ENCODE measurements around the gene SCTR. TPM values are rescaled to one million over a fixed set of nuclear protein-coding genes. Genes with fewer than 3 reads are reported as not detected.

The SCTR gene
- total RNA-seq, 1 experiment from 2014 or later = not detected

GRCh38 chr2:119513832-119514231 lies 10.5 kb downstream of the SCTR start:
- intact Hi-C loops (cut with micrococcal nuclease) = no loop called here
- ATAC-seq = no peak
- no peaks in the 10 kb centered on the region for H3K9me3 ChIP-seq (ENCODE audit: low read length)

DNA sequence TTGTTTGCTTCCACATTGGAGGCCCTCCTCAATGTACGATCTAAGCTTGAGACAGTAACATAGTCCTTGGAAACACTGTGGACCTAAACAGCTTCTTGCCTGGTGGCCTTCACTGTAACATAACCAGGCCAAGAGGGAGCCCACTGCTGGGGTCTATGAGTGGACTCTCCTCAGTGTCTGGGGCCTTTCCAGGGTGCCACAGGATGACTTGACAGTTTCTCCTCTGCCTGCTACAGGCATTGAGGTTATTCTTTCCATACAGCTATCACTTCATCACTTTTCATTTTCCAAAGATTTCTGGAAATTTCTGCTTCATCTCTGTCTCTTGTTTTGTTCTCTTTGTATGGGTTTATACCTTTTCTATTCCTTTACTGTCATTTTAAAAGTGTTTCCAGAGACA lies 11.3 kb downstream of the SCTR start:
- intact Hi-C loops (cut with micrococcal nuclease) = no loop called here
- Histone ChIP-seq H3K36me3 (ENCODE audit: low read depth, low read length) (no peaks in the 10 kb centered on the region), H3K4me1 (ENCODE audit: insufficient read depth, low read length) (no peaks in the 10 kb centered on the region), H3K27me3 (ENCODE audit: low read length) (peaks cover 65% of the 10 kb centered on the region), H4K20me1 (ENCODE audit: low read length) (no peaks in the 10 kb centered on the region), H3K9me2 (replicated peaks; ENCODE audit: low read length) (no peaks in the 10 kb centered on the region), H3K4me2 (ENCODE audit: low read length) (no peak overlapping the region), H2AFZ (ENCODE audit: low read length) (no peak overlapping the region), H3K9me3 (ENCODE audit: low read length) (no peaks in the 10 kb centered on the region), H3K9ac (ENCODE audit: low read length) (no peak overlapping the region), H3F3A (ENCODE audit: low read length, unreplicated experiment) (no peaks in the 10 kb centered on the region), H3K79me2 (ENCODE audit: low read length) (no peaks in the 10 kb centered on the region), H3K4me3 (ENCODE audit: low read length) (no peak overlapping the region), H3K27ac (ENCODE audit: low read length) (no peak overlapping the region)
- DNase-seq (no peak), ATAC-seq (no peak)
- ChIA-PET CTCF (no interaction called here), POLR2A (ENCODE audit: unreplicated experiment) (no interaction called here)
- no TSS peak for BruUV-seq (replicated peaks)
- TF ChIP-seq EZH2phosphoT487 (IDR thresholded peaks at IDR 0.05; ENCODE audit: borderline replicate concordance, low read length) (no peak), EZH2 (IDR thresholded peaks at IDR 0.05; ENCODE audit: low read length, unreplicated experiment) (no peak)
- TF ChIP-seq, protein P1, sequence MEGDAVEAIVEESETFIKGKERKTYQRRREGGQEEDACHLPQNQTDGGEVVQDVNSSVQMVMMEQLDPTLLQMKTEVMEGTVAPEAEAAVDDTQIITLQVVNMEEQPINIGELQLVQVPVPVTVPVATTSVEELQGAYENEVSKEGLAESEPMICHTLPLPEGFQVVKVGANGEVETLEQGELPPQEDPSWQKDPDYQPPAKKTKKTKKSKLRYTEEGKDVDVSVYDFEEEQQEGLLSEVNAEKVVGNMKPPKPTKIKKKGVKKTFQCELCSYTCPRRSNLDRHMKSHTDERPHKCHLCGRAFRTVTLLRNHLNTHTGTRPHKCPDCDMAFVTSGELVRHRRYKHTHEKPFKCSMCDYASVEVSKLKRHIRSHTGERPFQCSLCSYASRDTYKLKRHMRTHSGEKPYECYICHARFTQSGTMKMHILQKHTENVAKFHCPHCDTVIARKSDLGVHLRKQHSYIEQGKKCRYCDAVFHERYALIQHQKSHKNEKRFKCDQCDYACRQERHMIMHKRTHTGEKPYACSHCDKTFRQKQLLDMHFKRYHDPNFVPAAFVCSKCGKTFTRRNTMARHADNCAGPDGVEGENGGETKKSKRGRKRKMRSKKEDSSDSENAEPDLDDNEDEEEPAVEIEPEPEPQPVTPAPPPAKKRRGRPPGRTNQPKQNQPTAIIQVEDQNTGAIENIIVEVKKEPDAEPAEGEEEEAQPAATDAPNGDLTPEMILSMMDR (conservative IDR thresholded peaks at IDR 0.05; ENCODE audit: low read depth, low read length) = no peak

More at GRCh38 chr2:119513832-119514231, 10.5 kb downstream of the SCTR start:
- H3F3A ChIP-seq (ENCODE audit: low read length, unreplicated experiment) = no peaks in the 10 kb centered on the region
- H3K4me3 ChIP-seq (ENCODE audit: low read length) = no peak overlapping the region
- POLR2A ChIA-PET (ENCODE audit: unreplicated experiment) = no interaction called here
- TF ChIP-seq, protein P1 (conservative IDR thresholded peaks at IDR 0.05; ENCODE audit: low read depth, low read length) = no peak
- TF ChIP-seq EZH2 (IDR thresholded peaks at IDR 0.05; ENCODE audit: low read length, unreplicated experiment) = no peak
- no peak for TF ChIP-seq EZH2phosphoT487 (IDR thresholded peaks at IDR 0.05; ENCODE audit: borderline replicate concordance, low read length)
- no peak overlapping the region for H3K27ac ChIP-seq (ENCODE audit: low read length)
- H3K4me1 ChIP-seq (ENCODE audit: insufficient read depth, low read length) = no peaks in the 10 kb centered on the region
- no peaks in the 10 kb centered on the region for H4K20me1 ChIP-seq (ENCODE audit: low read length)
- no peaks in the 10 kb centered on the region for H3K36me3 ChIP-seq (ENCODE audit: low read depth, low read length)
- H3K9ac ChIP-seq (ENCODE audit: low read length) = no peak overlapping the region
- BruUV-seq (replicated peaks) = no TSS peak
- CTCF ChIA-PET = no interaction called here
- no peak overlapping the region for H2AFZ ChIP-seq (ENCODE audit: low read length)
- H3K4me2 ChIP-seq (ENCODE audit: low read length) = no peak overlapping the region
- no peaks in the 10 kb centered on the region for H3K9me2 ChIP-seq (replicated peaks; ENCODE audit: low read length)
- H3K27me3 ChIP-seq (ENCODE audit: low read length) = peaks cover 63% of the 10 kb centered on the region
- no peak for DNase-seq
- H3K79me2 ChIP-seq (ENCODE audit: low read length) = no peaks in the 10 kb centered on the region

- ChIA-PET POLR2A (ENCODE audit: unreplicated experiment) (no interaction called here), CTCF (no interaction called here)
- Histone ChIP-seq H3K36me3 (ENCODE audit: low read depth, low read length) (no peaks in the 10 kb centered on the region), H3F3A (ENCODE audit: low read length, unreplicated experiment) (no peaks in the 10 kb centered on the region), H3K4me1 (ENCODE audit: insufficient read depth, low read length) (no peaks in the 10 kb centered on the region), H3K27me3 (ENCODE audit: low read length) (peaks cover 65% of the 10 kb centered on the region), H4K20me1 (ENCODE audit: low read length) (no peaks in the 10 kb centered on the region), H3K79me2 (ENCODE audit: low read length) (no peaks in the 10 kb centered on the region), H3K9me2 (replicated peaks; ENCODE audit: low read length) (no peaks in the 10 kb centered on the region), H3K9me3 (ENCODE audit: low read length) (no peaks in the 10 kb centered on the region), H3K27ac (ENCODE audit: low read length) (no peak overlapping the region), H2AFZ (ENCODE audit: low read length) (no peak overlapping the region), H3K4me3 (ENCODE audit: low read length) (no peak overlapping the region), H3K9ac (ENCODE audit: low read length) (no peak overlapping the region), H3K4me2 (ENCODE audit: low read length) (no peak overlapping the region)
- BruUV-seq (replicated peaks) = no TSS peak
- DNase-seq = no peak
- no peak for TF ChIP-seq EZH2 (IDR thresholded peaks at IDR 0.05; ENCODE audit: low read length, unreplicated experiment)
- TF ChIP-seq, protein P1 (conservative IDR thresholded peaks at IDR 0.05; ENCODE audit: low read depth, low read length) = no peak
- no peak for TF ChIP-seq EZH2phosphoT487 (IDR thresholded peaks at IDR 0.05; ENCODE audit: borderline replicate concordance, low read length)
- no peak for ATAC-seq
- intact Hi-C loops (cut with micrococcal nuclease) = no loop called here
Measured at GRCh38 chr2:119511989-119512388, 12.3 kb downstream of the SCTR start.
